K562 (cell line): ENCODE data around the gene ENTREP3. TPM values are rescaled to one million over a fixed set of nuclear protein-coding genes. Genes with fewer than 3 reads are reported as not detected.

Source experiments
- ASH1L ChIP-seq: fragments of 450-650 bp; IDR thresholded peaks from 2 replicates; pipeline ENCODE4 v1.6.1; 2018; ENCODE audit warnings: borderline replicate concordance, mild to moderate bottlenecking, low read depth; ENCODE audit not compliant: partially characterized antibody
- CBFA2T2 ChIP-seq: fragments of 450-650 bp; conservative IDR thresholded peaks from 2 replicates; pipeline ENCODE4 v1.6.1; 2017; ENCODE audit warnings: mild to moderate bottlenecking
- E2F3 ChIP-seq: fragments of 250-450 bp; sonication (Bioruptor Pico); IDR thresholded peaks from 2 replicates; pipeline ENCODE4 v1.4.0; 2020; ENCODE audit warnings: mild to moderate bottlenecking
- ELF4 ChIP-seq: fragments of 450-650 bp; formaldehyde crosslinking; IDR thresholded peaks from 2 replicates; pipeline ENCODE4 v1.4.0; 2022; ENCODE audit warnings: missing genetic modification characterization
- EP300 ChIP-seq: IDR thresholded peaks from 2 replicates; pipeline ENCODE4 v1.6.1; 2012; ENCODE audit warnings: low read length, improper control_type of control experiment
- PYGO2 ChIP-seq: fragments of 450-650 bp; IDR thresholded peaks from 2 replicates; pipeline ENCODE4 v1.6.1; 2016; ENCODE audit warnings: mild to moderate bottlenecking, missing genetic modification characterization, moderate library complexity, missing compliant biosample characterization
- TCF7L2 ChIP-seq: fragments of 150-350 bp; IDR thresholded peaks from 2 replicates; pipeline ENCODE4 v1.6.1; 2016; ENCODE audit warnings: low read depth, mild to moderate bottlenecking, low read length, moderate library complexity
- ZFPM2 ChIP-seq: fragments of 250-450 bp; sonication (Bioruptor Pico); IDR thresholded peaks from 2 replicates; pipeline ENCODE4 v1.5.1; 2022; ENCODE audit warnings: mild to moderate bottlenecking
- ZNF431 ChIP-seq: sonication (generic); formaldehyde crosslinking; IDR thresholded peaks from 2 replicates; pipeline ENCODE4 v1.8.0; 2022; ENCODE audit warnings: mild to moderate bottlenecking, missing genetic modification reagents
- ZNF57 ChIP-seq: fragments of 450-650 bp; formaldehyde crosslinking; IDR thresholded peaks from 2 replicates; pipeline ENCODE4 v1.4.0; 2020; ENCODE audit warnings: mild to moderate bottlenecking, moderate library complexity
- ZNF77 ChIP-seq: fragments of 250-450 bp; sonication (Bioruptor Pico); IDR thresholded peaks from 2 replicates; pipeline ENCODE4 v1.5.0; 2020
- polyA plus RNA-seq, 8 experiments: library from polyadenylated mRNA; depleted of rRNA in 4 of 8; stranded (reverse) in 5 of 8; unstranded in 3 of 8; fragments of >200 nt; fragmentation: Nextera tagmentation in 2 of 8; fragmentation: Illumina TruSeq in 1 of 8; extraction: Ambion mirVana in 2 of 8; extraction: Trizol in 1 of 8; gene quantifications; 2 replicates each; pipeline versions ENCODE4 v1.2.1 to v1.2.3, GENCODE V29; 2011 to 2014; ENCODE audit warnings: inconsistent platforms in 1 of 8, missing spikeins in 1 of 8
- total RNA-seq, 7 experiments: library from RNA; depleted of rRNA in 6 of 7; stranded (reverse); fragments of >200 nt in 6 of 7; fragmentation: Illumina TruSeq in 2 of 7; extraction: Trizol in 2 of 7; gene quantifications; 2 replicates each; pipeline versions ENCODE4 v1.2.1 to v1.2.3, GENCODE V29; 2011 to 2021; ENCODE audit warnings: low replicate concordance in 1 of 7
- TF ChIP-seq, protein P1 (sequence below): sonication (generic); formaldehyde crosslinking; IDR thresholded peaks from 2 replicates; pipeline ENCODE4 v1.8.1; 2023; ENCODE audit warnings: mild to moderate bottlenecking, missing genetic modification reagents
- TF ChIP-seq, protein P2 (sequence below), 2 experiments: fragments of 450-650 bp; IDR thresholded peaks; 2 replicates each; pipeline ENCODE4 v1.6.1; 2016; ENCODE audit warnings: mild to moderate bottlenecking in 2 of 2, borderline replicate concordance in 1 of 2, low read depth in 1 of 2, moderate library complexity in 1 of 2
- TF ChIP-seq, protein P3 (sequence below): sonication (generic); formaldehyde crosslinking; IDR thresholded peaks from 2 replicates; pipeline ENCODE4 v1.8.0; 2022; ENCODE audit warnings: missing genetic modification reagents, mild to moderate bottlenecking, borderline replicate concordance

The ENTREP3 gene
- total and polyA plus RNA-seq, 9 of the 15 experiments (the other 6 are each of a cell fraction or from before 2014, with no cell fraction given) = 1.9 to 41.8 (median 5.9) TPM

DNA sequence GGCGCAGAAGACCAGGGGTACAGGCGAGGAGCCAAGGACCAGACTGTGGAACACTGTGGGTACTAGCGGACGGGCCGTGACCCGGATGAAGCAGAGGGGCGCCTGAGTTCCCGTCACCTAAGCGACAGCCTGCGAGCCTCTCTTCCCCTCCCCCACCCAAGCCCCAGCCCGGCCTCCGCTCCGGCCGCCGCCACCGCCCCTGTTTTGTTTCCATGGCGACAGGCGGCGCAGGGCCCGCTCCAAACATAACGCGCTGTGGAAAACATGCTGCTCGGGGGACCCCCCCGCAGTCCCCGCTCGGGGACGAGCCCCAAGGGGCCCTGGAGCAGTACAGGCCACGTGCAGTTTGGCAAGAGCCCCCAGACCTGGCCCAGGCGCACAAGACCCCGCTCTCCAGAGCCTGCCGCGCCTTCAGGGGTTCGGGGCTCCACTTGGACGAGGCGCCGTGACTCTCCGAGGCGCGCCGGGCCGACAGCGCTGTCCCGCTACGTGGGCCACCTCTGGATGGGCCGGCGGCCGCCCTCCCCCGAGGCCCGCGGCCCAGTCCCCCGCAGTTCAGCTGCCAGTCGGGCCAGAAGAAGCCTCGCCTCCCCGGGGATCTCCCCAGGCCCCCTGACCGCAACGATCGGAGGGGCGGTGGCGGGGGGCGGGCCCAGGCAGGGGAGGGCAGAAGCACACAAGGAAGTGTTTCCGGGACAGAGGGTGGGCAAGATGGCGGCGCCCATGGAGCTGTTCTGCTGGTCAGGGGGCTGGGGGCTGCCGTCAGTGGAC, 46.6 kb downstream of the ENTREP3 start, which contains the start of gene MTX1 (continued):
- TF ChIP-seq PYGO2 (no peak), TCF7L2 (no peak), CBFA2T2 (no peak), E2F3 (CRISPR knock-in tag) (peak; percentile 60; the same call in 1 of the 2 replicates), EP300 (peak; percentile 11; the same call in 1 of the 2 replicates), ZFPM2 (no peak), ZNF431 (CRISPR knock-in tag) (0 out of 2 replicates have a peak, but pooled peaks have one; percentile 4), ZNF77 (CRISPR knock-in tag) (no peak), ZNF57 (CRISPR knock-in tag) (no peak), ELF4 (peak; percentile 47; the same call in 1 of the 2 replicates), ASH1L (no peak)
- TF ChIP-seq, protein P1, sequence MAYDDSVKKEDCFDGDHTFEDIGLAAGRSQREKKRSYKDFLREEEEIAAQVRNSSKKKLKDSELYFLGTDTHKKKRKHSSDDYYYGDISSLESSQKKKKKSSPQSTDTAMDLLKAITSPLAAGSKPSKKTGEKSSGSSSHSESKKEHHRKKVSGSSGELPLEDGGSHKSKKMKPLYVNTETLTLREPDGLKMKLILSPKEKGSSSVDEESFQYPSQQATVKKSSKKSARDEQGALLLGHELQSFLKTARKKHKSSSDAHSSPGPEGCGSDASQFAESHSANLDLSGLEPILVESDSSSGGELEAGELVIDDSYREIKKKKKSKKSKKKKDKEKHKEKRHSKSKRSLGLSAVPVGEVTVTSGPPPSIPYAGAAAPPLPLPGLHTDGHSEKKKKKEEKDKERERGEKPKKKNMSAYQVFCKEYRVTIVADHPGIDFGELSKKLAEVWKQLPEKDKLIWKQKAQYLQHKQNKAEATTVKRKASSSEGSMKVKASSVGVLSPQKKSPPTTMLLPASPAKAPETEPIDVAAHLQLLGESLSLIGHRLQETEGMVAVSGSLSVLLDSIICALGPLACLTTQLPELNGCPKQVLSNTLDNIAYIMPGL (CRISPR knock-in tag) = no peak
- TF ChIP-seq, protein P2, sequence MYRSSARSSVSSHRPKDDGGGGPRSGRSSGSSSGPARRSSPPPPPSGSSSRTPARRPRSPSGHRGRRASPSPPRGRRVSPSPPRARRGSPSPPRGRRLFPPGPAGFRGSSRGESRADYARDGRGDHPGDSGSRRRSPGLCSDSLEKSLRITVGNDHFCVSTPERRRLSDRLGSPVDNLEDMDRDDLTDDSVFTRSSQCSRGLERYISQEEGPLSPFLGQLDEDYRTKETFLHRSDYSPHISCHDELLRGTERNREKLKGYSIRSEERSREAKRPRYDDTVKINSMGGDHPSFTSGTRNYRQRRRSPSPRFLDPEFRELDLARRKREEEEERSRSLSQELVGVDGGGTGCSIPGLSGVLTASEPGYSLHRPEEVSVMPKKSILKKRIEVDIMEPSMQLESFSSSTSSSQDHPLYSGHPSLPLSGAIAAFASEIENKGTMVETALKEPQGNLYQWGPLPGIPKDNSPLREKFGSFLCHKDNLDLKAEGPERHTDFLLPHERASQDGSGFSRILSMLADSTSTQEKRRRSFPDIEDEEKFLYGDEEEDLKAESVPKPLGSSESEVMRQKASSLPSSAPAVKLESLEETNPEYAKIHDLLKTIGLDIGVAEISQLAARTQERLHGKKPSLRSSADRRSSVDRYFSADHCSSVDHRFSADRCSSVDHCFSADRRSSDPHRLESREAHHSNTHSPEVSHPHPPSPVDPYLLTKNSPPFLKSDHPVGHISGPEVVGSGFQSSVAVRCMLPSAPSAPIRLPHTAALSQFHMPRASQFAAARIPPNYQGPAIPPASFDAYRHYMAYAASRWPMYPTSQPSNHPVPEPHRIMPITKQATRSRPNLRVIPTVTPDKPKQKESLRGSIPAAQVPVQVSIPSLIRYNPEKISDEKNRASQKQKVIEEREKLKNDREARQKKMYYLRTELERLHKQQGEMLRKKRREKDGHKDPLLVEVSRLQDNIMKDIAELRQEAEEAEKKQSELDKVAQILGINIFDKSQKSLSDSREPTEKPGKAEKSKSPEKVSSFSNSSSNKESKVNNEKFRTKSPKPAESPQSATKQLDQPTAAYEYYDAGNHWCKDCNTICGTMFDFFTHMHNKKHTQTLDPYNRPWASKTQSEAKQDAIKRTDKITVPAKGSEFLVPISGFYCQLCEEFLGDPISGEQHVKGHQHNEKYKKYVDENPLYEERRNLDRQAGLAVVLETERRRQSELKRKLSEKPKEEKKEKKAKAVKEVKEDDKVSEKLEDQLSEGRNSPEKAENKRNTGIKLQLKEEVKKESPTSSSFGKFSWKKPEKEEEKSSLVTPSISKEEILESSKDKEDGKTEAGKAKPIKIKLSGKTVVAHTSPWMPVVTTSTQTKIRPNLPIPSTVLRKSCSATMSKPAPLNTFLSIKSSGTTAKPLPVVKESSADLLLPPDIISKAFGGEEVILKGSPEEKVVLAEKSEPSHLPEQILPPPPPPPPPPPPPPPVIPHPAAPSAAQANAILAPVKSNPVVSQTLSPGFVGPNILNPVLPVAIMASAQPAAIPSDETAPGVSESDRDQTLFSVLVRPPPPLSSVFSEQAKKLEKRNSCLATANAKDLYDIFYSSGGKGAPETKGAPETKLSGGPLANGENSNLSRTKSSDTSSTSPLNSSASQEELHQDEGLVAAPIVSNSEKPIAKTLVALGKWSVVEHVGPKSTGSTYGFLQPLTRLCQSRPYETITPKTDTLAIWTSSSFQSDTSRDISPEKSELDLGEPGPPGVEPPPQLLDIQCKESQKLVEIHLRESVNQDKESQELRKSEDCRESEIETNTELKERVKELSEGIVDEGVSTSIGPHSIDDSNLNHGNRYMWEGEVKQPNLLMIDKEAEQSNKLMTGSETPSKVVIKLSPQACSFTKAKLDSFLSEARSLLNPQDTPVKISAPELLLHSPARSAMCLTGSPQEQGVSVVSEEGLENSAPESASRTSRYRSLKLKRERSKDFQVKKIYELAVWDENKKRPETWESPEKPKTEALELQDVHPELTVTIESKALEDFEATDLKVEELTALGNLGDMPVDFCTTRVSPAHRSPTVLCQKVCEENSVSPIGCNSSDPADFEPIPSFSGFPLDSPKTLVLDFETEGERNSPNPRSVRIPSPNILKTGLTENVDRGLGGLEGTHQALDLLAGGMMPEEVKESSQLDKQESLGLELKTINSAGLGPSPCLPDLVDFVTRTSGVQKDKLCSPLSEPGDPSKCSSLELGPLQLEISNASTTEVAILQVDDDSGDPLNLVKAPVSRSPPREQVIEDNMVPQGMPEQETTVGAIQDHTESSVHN (IDR thresholded peaks at IDR 0.05; ENCODE audit: borderline replicate concordance in 1 of 2, low read depth in 1 of 2) = no peak
- TF ChIP-seq, protein P3, sequence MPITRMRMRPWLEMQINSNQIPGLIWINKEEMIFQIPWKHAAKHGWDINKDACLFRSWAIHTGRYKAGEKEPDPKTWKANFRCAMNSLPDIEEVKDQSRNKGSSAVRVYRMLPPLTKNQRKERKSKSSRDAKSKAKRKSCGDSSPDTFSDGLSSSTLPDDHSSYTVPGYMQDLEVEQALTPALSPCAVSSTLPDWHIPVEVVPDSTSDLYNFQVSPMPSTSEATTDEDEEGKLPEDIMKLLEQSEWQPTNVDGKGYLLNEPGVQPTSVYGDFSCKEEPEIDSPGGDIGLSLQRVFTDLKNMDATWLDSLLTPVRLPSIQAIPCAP (CRISPR knock-in tag) = no peak
